ENCODE results near the gene STRN3. TPM values are rescaled to one million over a fixed set of nuclear protein-coding genes. Genes with fewer than 3 reads are reported as not detected.
"Not testable (repeated sequence)": the region's sequence is repeated elsewhere in the genome, so short reads cannot be mapped to it uniquely, and the experiment has no call there.

STRN3 gene
- total RNA-seq, 1 donor from 2014 or later: 35.0 TPM

DNA sequence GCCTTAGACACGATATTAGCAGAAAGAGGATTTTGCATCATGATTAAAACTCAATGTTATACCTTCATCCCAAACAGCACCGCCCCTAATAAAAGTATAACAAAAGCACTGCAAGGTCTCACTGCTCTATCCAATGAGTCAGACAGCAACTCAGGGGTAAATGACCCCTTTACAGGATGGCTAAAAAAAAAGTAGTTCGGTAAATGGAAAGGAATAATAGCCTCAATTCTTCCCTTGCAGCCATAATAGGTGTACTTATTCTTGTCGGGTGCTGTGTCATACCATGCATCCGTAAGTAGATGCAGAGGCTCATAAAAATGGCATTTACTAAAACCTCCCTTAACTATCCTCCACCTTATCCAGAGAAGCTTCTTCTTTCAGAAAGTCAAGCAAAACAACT is 54.6 kb downstream of the STRN3 start:
- DNase-seq: no peak
- no peak overlapping the region for H3K4me3 ChIP-seq
- no peak overlapping the region for H3K27ac ChIP-seq
- TF ChIP-seq, protein P1, sequence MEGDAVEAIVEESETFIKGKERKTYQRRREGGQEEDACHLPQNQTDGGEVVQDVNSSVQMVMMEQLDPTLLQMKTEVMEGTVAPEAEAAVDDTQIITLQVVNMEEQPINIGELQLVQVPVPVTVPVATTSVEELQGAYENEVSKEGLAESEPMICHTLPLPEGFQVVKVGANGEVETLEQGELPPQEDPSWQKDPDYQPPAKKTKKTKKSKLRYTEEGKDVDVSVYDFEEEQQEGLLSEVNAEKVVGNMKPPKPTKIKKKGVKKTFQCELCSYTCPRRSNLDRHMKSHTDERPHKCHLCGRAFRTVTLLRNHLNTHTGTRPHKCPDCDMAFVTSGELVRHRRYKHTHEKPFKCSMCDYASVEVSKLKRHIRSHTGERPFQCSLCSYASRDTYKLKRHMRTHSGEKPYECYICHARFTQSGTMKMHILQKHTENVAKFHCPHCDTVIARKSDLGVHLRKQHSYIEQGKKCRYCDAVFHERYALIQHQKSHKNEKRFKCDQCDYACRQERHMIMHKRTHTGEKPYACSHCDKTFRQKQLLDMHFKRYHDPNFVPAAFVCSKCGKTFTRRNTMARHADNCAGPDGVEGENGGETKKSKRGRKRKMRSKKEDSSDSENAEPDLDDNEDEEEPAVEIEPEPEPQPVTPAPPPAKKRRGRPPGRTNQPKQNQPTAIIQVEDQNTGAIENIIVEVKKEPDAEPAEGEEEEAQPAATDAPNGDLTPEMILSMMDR (IDR thresholded peaks at IDR 0.05): no peak
- peaks cover 27% of the 10 kb centered on the region for H3K4me1 ChIP-seq
- ATAC-seq: no peak
- intact Hi-C loops (cut with DNase I): no loop called here
- H3K36me3 ChIP-seq: no peaks in the 10 kb centered on the region
- H3K9me3 ChIP-seq: peaks cover 2% of the 10 kb centered on the region
- no peaks in the 10 kb centered on the region for H3K27me3 ChIP-seq

- intact Hi-C loops (cut with DNase I); H3K27me3 ChIP-seq; DNase-seq; H3K4me3 ChIP-seq; ATAC-seq; H3K36me3 ChIP-seq; H3K27ac ChIP-seq: not testable (repeated sequence)
- Histone ChIP-seq H3K9me3 (peaks cover 13% of the 10 kb centered on the region), H3K4me1 (peaks cover 15% of the 10 kb centered on the region)
These were observed 56.4 kb downstream of the STRN3 start for GRCh38 chr14:30969796-30970195.

DNA sequence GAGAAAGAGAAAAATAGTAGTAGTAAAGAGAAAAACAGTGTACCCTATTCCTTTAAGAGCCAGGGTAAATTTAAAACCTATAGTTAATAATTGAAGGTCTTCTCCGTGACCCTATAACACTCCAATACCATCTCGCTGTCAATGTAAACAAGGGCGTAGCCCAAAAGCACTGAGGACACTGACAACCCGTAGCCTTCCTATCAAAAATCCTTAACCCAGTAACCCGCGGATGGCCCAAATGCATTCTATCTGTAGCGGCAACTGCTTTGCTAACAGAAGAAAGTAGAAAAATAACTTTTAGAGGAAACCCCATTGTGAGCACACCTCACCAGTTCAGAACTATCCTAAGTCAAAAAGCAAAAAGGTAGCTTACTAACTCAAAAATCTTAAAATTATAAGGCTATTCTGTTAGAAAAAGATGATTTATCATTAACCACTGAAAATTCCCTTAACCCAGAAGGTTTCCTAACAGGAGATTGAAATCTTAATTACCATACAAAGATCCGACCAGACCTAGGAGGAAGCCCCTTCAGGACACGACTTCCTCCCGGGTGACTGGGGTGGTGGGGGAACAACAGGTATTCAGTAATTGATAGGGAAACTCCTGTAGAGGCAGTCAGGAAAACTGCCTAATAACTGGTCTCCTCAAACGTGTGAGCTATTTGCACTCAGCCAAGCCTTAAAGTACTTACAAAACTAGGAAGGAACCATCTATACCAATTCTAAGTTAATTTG is 58.6 kb downstream of the STRN3 start:
- intact Hi-C loops (cut with DNase I); ATAC-seq; H3K4me1 ChIP-seq; DNase-seq; H3K27me3 ChIP-seq; H3K27ac ChIP-seq; H3K4me3 ChIP-seq; H3K36me3 ChIP-seq: not testable (repeated sequence)
- peaks cover 13% of the 10 kb centered on the region for H3K9me3 ChIP-seq

DNA sequence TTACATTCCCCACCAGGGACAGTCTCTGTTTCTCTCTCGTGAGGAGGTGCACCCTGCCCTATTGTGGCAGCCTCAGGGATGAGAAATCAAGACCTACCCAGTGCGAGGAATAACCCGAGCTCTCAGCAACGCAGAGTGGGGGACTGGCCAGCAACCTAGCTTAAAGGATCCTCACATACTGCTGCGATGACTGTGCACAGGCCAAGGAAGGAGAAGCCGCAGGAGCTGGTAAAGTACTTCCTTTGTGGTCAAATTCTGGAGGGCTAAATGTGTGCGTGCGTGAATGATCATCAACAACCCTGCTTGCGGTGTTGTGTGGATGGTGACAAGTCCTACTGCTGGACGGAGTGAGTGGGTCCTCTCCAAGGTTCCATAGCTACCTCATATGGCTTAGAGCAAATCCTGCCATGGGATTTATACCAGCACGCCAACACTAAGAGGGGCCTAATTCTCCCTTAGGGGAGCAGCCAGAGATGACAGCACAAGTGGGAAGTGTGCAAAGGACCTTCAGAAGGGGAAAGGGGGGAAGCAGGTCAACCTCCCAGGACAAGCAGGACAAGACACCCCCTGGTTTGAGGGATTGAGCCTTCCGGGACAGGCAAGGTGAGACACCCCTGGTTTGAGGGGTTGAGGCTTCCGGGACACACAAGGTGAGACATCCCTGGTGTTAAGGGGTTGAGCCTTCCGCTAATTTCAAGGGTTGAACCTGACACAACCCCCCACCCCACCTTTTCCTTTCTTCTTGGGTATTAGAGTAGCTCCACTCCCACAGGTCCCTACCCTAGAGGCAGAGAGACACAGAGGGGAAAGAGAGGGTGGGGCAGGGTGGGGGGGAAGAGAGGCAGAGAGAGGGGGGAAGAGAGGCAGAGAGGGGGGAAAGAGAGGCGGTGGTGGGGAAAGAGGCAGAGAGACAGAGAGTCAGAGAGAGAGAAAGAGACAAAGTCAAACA is 59.5 kb downstream of the STRN3 start:
- Histone ChIP-seq H3K36me3 (no peaks in the 10 kb centered on the region), H3K4me3 (no peak overlapping the region), H3K27ac (no peak overlapping the region), H3K9me3 (peaks cover 13% of the 10 kb centered on the region), H3K4me1 (no peaks in the 10 kb centered on the region), H3K27me3 (no peaks in the 10 kb centered on the region)
- intact Hi-C loops (cut with DNase I): no loop called here
- ATAC-seq (no peak), DNase-seq (no peak)
- TF ChIP-seq, protein P1 (IDR thresholded peaks at IDR 0.05): no peak

DNA sequence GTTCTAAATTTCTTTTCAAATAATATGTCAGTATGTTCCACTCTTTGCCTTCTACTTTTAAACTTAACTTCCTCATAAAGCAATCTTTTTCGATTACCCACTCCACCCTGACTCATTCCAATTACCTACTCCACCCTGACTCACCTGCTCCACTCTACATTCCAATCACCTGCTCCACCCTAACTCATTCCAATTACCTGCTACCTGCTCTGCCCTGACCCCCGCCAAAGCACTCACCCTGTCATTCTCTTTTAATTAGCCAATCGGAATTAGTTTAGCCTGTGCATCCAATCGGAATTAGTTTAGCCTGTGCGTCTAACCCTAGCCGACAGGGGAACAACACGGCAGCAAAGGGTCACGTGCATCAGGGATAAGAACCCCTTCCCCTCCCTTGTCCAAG is 60.3 kb downstream of the STRN3 start:
- ATAC-seq; H3K4me1 ChIP-seq; intact Hi-C loops (cut with DNase I); H3K27ac ChIP-seq; H3K36me3 ChIP-seq; H3K4me3 ChIP-seq; H3K27me3 ChIP-seq; DNase-seq: not testable (repeated sequence)
- H3K9me3 ChIP-seq: peaks cover 13% of the 10 kb centered on the region

DNA sequence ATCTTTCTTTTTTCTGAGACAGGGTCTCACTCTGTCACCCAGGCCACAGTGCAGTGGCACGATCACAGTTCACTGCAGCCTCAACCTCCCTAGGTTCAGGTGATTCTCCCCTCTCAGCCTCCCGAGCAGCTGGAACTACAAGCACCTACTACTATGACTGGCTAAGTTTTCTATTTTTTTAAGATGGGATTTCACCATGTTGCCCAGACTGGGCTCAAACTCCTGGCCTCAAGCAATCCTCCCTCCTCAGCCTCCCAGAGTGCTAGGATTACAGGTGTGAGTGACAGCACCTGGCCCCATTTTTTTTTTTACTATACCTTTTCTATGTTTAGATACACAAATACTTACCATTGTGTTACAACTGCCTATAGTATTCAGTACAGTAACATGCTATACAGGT is 63.6 kb downstream of the STRN3 start:
- H3K27ac ChIP-seq; H3K27me3 ChIP-seq; H3K36me3 ChIP-seq; H3K4me1 ChIP-seq; DNase-seq; intact Hi-C loops (cut with DNase I); H3K4me3 ChIP-seq; ATAC-seq: not testable (repeated sequence)
- peaks cover 13% of the 10 kb centered on the region for H3K9me3 ChIP-seq

DNA sequence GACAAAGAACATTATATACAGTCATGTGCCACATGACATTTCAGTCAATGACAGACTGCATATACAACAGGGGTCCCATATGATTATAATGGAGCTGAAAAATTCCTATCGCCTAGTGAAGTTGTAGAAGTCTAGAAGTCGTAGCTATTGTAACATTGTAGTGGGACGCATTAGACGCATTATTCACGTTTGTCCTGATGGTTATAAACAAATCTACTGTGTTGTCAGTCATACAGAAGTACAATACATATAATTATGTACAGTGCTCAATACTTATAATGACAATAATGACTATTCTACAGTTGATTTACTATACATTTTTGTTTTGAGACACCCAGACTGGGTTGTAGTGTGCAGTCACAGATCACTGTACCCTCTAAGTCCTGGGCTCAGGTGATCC is 64.8 kb downstream of the STRN3 start:
- no peak overlapping the region for H3K4me3 ChIP-seq
- TF ChIP-seq, protein P1 (IDR thresholded peaks at IDR 0.05): no peak
- peaks cover 9% of the 10 kb centered on the region for H3K9me3 ChIP-seq
- peaks cover 7% of the 10 kb centered on the region for H3K4me1 ChIP-seq
- intact Hi-C loops (cut with DNase I): no loop called here
- no peaks in the 10 kb centered on the region for H3K27me3 ChIP-seq
- DNase-seq: no peak
- no peak for ATAC-seq
- H3K27ac ChIP-seq: no peak overlapping the region
- H3K36me3 ChIP-seq: no peaks in the 10 kb centered on the region

Measured in upper lobe of right lung (tissue), 1 donor.